ENCODE results near the gene MCEMP1. TPM values are rescaled to one million over a fixed set of nuclear protein-coding genes. Genes with fewer than 3 reads are reported as not detected.
A peak's percentile ranks its signal among the peaks of the same experiment; 100 is the strongest.

MCEMP1 gene
- total and polyA plus RNA-seq, 2 of the 13 experiments (the other 11 are each of a cell fraction or from before 2014, with no cell fraction given): not detected

DNA sequence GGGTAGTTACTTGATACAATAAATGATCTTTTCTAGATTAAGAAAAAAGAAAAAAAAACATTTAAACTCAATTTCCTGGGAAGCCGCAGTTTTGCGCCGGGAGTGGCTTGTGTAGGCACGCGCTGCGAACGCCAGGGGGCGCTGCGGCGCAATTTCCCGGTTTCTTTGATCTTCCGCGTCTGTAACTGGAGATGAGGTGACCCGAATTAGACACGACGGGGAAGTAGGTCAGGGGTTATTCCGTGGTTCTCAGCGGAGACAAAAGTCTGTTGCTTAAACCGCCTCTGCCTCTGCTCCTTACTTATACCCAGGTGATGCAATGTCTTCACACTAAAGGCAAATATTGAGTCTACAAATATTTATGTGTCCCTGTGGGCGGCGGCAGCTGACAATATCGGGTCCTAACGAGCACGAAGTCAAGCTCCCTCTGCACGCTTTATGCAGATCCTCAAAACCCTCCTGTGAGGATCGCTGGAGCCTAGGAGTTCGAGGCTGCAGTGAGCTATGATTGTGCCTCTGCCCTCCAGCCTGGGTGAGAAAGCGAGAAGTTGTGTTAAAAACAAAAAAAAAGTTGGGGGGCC, 24.7 kb upstream of the MCEMP1 start (continued):
- TF ChIP-seq, protein P1, sequence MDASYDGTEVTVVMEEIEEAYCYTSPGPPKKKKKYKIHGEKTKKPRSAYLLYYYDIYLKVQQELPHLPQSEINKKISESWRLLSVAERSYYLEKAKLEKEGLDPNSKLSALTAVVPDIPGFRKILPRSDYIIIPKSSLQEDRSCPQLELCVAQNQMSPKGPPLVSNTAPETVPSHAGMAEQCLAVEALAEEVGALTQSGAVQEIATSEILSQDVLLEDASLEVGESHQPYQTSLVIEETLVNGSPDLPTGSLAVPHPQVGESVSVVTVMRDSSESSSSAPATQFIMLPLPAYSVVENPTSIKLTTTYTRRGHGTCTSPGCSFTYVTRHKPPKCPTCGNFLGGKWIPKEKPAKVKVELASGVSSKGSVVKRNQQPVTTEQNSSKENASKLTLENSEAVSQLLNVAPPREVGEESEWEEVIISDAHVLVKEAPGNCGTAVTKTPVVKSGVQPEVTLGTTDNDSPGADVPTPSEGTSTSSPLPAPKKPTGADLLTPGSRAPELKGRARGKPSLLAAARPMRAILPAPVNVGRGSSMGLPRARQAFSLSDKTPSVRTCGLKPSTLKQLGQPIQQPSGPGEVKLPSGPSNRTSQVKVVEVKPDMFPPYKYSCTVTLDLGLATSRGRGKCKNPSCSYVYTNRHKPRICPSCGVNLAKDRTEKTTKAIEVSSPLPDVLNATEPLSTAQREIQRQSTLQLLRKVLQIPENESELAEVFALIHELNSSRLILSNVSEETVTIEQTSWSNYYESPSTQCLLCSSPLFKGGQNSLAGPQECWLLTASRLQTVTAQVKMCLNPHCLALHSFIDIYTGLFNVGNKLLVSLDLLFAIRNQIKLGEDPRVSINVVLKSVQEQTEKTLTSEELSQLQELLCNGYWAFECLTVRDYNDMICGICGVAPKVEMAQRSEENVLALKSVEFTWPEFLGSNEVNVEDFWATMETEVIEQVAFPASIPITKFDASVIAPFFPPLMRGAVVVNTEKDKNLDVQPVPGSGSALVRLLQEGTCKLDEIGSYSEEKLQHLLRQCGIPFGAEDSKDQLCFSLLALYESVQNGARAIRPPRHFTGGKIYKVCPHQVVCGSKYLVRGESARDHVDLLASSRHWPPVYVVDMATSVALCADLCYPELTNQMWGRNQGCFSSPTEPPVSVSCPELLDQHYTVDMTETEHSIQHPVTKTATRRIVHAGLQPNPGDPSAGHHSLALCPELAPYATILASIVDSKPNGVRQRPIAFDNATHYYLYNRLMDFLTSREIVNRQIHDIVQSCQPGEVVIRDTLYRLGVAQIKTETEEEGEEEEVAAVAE (CRISPR knock-in tag; IDR thresholded peaks at IDR 0.05; ENCODE audit: borderline replicate concordance): peak; percentile 80; the same call in 1 of the 2 replicates
- no peak for TF ChIP-seq NONO (IDR thresholded peaks at IDR 0.05)
- peak; percentile 87 for TF ChIP-seq NONO (CRISPR knock-in tag; conservative IDR thresholded peaks at IDR 0.05)
- TF ChIP-seq HOXA5 (CRISPR knock-in tag; IDR thresholded peaks at IDR 0.05): peak; percentile 47; the same call in 1 of the 2 replicates
- no peak for TF ChIP-seq GATA4 (IDR thresholded peaks at IDR 0.05; ENCODE audit: borderline replicate concordance, low read depth)
- peak; percentile 63; the same call in 1 of the 2 replicates for TF ChIP-seq ZKSCAN8 (CRISPR knock-in tag; IDR thresholded peaks at IDR 0.05; ENCODE audit: borderline replicate concordance)
- TF ChIP-seq, protein P2, sequence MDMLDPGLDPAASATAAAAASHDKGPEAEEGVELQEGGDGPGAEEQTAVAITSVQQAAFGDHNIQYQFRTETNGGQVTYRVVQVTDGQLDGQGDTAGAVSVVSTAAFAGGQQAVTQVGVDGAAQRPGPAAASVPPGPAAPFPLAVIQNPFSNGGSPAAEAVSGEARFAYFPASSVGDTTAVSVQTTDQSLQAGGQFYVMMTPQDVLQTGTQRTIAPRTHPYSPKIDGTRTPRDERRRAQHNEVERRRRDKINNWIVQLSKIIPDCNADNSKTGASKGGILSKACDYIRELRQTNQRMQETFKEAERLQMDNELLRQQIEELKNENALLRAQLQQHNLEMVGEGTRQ (IDR thresholded peaks at IDR 0.05; ENCODE audit: low read depth, low read length): no peak
- TF ChIP-seq, protein P2 (CRISPR knock-in tag; IDR thresholded peaks at IDR 0.05; ENCODE audit: borderline replicate concordance): peak; percentile 41; the same call in 1 of the 2 replicates
- TF ChIP-seq, protein P3, sequence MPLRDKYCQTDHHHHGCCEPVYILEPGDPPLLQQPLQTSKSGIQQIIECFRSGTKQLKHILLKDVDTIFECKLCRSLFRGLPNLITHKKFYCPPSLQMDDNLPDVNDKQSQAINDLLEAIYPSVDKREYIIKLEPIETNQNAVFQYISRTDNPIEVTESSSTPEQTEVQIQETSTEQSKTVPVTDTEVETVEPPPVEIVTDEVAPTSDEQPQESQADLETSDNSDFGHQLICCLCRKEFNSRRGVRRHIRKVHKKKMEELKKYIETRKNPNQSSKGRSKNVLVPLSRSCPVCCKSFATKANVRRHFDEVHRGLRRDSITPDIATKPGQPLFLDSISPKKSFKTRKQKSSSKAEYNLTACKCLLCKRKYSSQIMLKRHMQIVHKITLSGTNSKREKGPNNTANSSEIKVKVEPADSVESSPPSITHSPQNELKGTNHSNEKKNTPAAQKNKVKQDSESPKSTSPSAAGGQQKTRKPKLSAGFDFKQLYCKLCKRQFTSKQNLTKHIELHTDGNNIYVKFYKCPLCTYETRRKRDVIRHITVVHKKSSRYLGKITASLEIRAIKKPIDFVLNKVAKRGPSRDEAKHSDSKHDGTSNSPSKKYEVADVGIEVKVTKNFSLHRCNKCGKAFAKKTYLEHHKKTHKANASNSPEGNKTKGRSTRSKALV (CRISPR knock-in tag; IDR thresholded peaks at IDR 0.05): 0 out of 2 replicates have a peak, but pooled peaks have one; percentile 28
- peak; percentile 81 for TF ChIP-seq NCOR1 (IDR thresholded peaks at IDR 0.05; ENCODE audit: borderline replicate concordance, low read length)
- TF ChIP-seq KMT2A (CRISPR knock-in tag; IDR thresholded peaks at IDR 0.05): no peak; the same call in 1 of the 2 replicates
- peak; percentile 57; the same call in 1 of the 2 replicates for TF ChIP-seq ARNT2 (CRISPR knock-in tag; IDR thresholded peaks at IDR 0.05; ENCODE audit: low read depth)
- peak; percentile 96; the same call in 1 of the 2 replicates for TF ChIP-seq BCL6 (CRISPR knock-in tag; IDR thresholded peaks at IDR 0.05)
- TF ChIP-seq ELF3 (CRISPR knock-in tag; IDR thresholded peaks at IDR 0.05): peak; percentile 92
- peak; percentile 75; the same call in 1 of the 2 replicates for TF ChIP-seq SOX13 (IDR thresholded peaks at IDR 0.05)
- peak in 1 of 2 experiments; percentile 91; a peak in 2 of 4 replicates for TF ChIP-seq SOX13 (CRISPR knock-in tag; conservative IDR thresholded peaks at IDR 0.05 in 1 of 2, IDR thresholded peaks at IDR 0.05 in 1 of 2)
- TF ChIP-seq FOXA3 (CRISPR knock-in tag; IDR thresholded peaks at IDR 0.05): peak; percentile 94
- no peak for TF ChIP-seq TP53 (CRISPR knock-in tag; conservative IDR thresholded peaks at IDR 0.05)
- TF ChIP-seq SOX6 (IDR thresholded peaks at IDR 0.05): no peak
- peak; percentile 96 for TF ChIP-seq SOX6 (CRISPR knock-in tag; IDR thresholded peaks at IDR 0.05)

Data from HepG2 (cell line).